ENCODE results near the gene RGS6.

DNA sequence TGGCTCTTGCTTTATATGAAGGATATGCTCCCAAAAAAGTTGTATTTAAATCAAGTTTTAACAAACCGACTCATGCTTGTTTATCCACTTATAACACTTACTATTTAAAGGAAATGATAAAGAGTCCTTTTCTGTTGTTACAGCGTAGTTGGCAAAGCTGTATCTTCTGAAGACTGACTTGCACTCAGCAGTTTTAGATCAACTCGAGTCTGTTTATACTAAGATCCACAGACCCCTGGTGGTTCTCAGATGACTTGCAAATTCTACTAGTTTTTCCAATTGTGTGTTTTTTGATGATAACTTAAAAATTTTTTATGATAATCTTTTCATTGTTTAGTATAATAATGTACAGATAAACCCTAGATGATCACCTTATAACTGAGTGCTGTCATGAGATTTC is 475.8 kb downstream of the RGS6 start:
- TF ChIP-seq POLR2A (IDR thresholded peaks at IDR 0.05; ENCODE audit: low read depth, low read length) = no peak
- no peak for TF ChIP-seq POLR2AphosphoS5 (IDR thresholded peaks at IDR 0.05; ENCODE audit: low read depth, low read length)

All from GM12892 (cell line).